Stimulated activated CD4-positive, alpha-beta T cell treated with anti-CD3 and anti-CD28 coated beads, TNF-alpha, amount 100 ng/mL, for 1 hour (primary cell): ENCODE measurements around the gene NAV2.
A peak's percentile ranks its signal among the peaks of the same experiment; 100 is the strongest.

ENCODE experiments used
- DNase-seq, 3 donors: peaks; one replicate each; pipeline ENCODE4 v3.0.0-alpha.2; 2020; ENCODE audit warnings: low read depth in 3 of 3, low spot score in 1 of 3

The NAV2 gene

DNA sequence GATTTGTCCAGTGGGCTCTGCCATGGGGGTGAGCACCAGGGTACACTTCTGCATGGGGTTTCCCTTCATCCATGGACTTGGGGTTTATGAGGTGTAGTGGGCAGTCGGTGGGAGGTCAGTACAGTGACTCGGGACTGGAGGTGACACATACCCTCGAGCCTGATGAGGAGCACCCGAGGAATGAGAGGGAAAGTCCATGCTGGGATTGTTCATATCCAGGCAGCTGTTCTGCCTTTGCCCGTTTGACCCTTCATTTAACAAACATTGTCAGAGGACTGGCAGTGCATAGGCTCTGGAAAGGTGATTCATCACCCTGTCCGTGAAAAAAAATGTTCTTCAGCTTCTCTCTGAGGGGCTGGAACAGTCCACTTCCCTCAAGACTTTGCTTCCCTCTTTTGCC, 2.7 kb downstream of the NAV2 start:
- DNase-seq: no peak

DNA sequence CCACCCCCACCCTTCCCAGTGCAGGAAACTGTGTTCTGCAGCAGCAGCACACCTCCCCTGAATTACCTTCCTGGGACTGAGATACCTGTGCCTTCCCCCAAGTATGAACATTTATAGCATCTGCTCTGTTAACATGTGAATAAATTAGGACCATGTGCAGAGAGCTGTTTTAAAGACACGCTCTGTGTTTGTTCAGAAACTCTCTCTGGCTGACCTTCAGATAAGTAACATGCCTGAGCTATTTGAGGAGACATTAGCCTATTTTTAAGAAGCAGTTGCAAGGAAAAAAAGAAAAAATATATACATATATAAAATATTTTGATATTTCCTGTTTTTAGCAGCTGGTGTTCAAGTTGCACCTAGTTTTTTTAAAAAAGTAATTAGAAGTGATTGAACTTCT, 5.4 kb downstream of the NAV2 start:
- DNase-seq: no peak

DNA sequence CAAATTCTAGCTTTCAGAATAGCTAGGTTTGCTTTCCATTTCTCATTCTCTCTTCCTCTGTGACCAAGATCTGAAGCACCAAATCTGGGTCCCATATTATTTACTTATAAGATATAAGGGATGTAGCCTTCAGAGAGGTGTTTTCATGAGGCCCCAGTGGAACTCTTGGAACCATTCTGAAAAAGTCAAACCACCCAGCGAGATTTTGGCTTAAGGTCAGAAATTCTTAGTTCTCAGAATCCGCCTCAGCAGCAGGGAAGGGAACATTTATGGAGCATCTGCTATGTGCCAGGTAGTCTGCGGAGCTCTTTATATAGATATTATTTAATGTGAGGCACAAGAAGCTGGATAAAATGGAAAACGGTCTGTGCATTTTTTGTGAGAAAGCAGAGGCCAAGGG, 6.3 kb downstream of the NAV2 start:
- DNase-seq: no peak

DNA sequence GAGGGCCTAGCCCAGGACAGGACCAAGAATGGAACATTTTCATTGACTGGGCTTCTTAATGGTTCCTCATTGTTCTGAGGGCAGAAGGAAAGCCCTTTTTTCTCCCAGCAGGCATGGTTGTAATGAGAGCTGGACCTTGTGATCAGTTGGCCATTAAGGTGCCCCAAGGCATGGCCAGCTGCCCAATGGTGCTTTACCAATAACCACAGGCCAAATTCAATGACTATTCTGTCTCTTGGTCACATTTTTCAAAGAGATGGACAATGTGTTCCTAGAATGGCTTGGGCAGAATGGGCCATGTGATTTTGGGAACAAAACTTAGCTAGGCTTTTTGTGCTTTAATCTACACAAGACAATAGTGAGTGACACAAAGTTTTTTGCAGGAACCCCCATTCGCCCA, 7.3 kb downstream of the NAV2 start:
- DNase-seq: no peak

DNA sequence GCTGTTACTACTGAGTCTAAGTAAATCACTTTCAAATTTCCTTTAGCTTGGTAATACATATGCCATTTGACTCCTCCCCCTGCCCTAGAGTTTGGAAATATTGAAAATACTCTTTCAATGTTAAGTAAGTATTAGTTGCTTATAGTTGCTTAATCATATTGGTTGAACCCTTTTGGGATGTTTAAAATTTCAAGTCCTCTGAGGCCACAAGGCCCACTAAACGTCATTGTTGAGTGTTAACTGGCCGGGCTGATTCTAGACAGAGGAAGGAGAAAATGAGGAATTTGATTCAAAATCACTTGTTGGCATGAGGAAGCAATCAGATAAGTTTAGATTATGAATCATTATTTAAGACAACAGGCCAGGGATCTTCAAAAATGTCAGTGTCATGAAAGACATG, 8.5 kb downstream of the NAV2 start:
- no peak for DNase-seq

DNA sequence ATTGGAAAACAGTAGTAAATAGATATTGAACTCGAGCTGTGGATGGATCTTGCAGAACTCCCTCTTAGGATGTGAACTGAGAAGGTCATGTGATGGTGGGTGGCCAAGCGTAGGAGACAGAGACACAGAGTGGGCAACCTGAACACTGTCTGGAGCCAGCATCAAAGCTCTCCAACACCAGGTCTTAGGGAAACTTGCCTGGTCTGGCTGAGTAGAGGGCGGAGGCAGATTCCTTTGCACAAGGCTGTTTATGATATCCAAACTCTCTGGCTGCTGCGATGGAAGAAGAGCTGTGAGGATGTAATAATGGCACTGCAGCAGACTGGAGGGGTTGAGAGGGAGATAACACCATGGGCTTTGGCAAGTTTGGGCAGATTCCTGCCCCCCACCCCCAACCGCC, 10.1 kb downstream of the NAV2 start:
- DNase-seq: no peak

DNA sequence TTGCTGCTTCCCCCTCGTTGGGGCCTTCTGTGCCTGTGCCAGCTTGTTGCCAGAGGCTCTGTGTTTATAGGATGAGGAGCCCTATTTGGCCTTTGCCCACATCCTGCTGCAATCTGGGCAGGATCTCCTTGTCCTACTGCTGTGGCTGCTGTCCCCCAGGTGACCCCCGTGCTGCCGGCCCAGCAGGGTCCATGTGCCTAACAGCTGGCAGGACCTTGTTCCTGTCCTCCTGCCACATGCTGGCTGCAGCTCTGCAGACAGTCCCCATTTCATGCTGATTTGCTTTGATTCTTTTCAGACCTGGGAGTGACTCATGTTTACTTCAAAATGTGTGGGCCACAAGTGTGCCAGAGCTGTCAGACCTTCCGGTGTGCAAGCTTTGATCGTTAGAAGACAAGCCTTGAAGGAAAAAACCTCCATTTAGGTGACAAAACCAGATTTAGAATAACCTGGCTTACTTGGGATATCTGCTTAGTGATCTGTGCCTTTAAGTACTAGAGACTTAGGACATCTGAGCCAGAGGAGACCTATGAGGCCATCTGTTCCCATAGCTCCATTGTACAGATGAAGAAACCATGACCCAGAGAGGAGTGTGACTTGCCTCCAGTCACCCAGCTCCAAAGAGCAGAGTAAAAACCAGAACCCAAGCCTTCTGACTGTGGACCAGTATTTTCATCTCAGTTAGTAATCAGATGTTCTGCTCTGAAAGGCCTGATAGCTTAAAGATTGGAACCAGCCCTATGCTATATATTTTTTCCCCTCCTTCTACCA, 11.1 kb downstream of the NAV2 start:
- DNase-seq: peak in 1 of 3 donors; percentile 11

DNA sequence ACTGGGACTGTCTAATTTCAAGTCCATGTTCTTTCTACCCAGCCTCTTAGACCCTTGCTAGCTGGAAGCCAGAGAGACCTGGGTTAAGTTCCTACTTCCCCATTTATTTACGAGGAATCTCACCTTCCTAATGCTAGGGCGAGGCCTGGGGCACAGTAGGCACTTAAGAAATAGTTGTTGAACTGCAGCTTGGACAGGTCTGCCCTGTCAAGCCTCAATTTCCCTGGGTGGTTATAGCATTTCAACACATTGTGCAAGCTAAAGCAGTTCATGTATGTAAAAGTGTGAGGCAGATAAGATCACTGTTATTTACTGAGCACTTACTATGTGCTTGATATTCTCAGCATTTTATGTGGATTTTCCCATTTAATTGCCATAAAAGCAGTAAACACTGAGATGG, 12.1 kb downstream of the NAV2 start:
- DNase-seq: no peak

DNA sequence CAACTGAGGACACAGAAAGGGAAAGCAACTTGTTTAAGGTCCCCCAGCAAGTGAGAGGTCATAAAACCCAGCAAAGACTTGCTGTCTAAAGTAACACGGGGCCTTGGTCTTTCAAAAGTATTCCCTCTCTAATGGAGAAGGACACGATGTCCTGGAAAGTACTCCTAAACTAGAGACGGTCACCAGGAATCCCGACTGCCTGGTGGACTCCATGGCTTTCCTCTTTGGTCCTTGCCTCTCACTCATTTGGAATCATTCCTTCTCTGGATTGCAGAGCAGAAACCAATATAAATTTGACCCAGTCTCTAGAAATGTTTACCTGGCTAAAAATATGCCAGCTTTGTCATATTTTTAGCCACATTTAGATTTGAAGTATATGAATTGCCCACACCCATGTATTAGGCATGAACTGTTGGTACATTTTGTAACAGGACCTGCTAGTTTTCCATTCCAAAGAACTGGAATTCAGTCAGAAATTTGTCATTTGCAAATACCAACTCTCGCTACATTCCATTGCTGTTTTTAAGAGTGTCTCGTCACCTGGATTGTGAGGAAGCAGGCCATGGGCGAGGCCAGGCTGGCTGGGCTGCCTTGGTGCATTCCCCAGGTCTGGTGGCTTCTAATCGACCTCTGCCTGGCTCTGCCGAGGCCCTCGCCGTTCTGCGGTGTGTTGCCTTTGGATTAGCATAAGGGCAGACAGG, 12.9 kb downstream of the NAV2 start:
- DNase-seq: no peak

DNA sequence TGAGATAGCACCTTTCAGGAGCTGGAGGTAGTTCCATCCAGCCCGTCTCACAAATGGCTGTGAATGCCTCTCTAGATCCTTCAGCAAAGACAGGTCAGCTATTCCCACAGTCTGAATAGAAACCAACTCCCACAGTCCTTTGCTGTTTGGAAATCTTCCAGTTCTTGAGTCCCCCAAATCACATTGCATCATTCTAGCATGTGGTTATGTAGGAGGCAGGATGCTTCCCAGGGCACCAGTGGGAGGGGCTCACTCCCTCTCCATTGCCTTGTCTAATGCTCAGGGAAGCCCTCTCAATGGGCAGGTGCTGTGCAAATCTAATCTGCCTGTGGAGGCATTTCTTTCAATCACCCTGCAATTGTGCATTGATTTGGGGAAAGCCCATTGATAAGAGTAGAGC, 14.6 kb downstream of the NAV2 start:
- no peak for DNase-seq

DNA sequence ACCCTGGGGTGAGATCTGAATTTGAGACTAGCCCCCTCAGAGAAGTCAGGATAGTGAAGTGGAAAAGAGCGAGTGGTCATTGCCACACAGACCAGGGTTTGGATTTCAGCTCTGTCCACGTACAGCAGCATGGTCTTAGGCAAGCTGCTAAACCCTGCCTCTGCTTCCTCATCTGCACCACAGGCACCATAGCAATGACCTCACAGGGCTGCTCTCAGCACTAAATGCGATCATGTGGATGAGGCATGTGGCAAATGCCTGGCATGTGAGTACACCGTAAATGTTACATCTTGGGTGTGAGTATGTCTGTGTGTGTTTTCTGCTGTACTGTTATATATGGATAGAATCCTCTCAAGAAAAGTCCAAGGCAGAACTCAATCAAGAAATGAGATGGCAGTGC, 15.8 kb downstream of the NAV2 start:
- no peak for DNase-seq

DNA sequence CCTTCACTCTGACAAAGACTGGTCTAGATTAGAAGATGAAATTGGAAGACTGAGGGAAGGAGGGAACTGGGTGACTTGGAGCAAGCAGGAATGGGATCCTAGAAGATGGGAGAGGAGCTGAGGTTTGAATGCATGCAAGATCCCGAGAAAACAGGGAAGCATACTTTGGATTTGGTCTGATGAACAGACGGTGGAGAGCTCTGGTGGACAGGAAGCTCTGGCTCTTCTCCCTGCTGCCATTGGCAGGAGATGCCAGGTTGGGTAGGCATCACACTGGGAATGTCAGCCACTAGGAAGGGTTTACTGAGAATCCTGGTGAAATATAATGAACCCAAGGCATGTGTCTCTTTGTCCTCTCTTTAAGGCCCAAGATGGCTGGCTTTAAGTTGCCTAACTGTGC, 16.5 kb downstream of the NAV2 start:
- DNase-seq: no peak

DNA sequence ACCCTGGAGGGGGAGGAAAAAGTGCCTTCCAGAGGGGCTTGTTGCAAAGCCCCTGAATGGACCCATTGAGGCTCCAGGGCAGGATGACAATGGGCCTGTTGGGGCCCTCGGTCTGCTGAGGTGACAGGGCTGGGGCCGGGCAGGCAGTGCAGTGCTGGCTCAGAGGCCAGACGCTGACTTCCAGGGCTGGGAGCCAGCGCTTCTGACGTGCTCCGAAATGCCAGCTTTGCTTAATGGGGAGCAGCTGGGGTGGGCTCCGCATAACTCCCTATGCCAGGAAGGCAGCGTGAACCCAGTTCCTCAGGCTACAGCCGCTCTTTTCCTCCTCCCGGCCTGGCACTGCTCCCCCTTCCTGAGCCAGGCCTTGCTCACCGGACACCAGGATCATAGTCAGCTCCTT, 17.7 kb downstream of the NAV2 start:
- no peak for DNase-seq

DNA sequence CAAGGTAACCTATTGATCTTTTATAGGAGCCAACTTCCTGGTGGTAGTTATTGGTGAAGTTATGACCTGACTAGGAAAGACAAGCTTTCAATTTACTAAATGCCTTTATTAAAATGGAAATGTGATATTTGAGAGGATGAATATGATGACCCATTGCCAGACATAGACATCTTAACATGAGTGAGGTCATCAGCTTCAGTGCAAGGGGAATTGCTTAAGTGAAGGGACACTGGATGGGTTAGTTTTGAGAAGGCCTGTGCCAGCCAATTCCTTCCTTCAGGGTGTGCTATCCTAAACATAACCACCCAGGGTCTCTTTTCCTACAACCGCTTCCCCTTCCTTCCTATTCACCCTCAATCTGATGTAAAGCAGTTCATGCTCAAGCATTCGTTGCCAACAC, 21.5 kb downstream of the NAV2 start:
- DNase-seq: no peak

DNA sequence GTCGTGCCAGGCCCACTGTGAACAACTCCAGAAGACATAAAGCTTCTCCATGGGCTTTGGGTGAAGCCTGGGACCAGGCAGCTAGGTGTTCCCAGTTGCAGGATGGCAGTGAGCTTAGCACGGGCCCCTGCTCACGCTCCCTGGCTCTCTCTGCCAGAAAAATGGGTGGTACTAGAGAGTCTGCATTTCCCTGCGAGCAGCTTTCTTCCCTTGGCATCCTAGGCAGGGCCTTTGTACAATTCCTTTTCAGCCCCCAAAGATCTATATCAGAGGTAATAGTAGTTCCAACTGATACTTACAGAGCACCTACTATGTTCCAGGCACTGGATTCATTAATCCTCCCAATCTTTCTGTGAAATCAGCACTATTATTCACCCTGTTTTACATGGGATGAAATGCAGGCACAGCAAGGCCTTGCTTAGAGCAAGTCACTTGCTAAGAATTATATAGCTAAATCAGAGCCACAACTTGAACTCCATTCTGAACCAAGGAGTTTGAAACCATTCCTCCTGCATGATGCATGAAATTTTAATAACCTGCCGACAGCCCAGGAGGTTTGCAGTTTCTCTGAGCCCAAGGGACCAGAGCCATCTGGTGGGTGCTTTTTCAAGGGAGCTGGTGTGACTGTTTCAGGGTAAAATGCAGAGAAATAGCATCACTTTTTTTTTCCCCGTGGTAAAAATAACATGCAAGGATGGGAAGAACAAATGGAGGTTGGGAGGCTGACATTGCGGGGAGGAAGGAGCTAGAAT, 22.7 kb downstream of the NAV2 start:
- DNase-seq: no peak

DNA sequence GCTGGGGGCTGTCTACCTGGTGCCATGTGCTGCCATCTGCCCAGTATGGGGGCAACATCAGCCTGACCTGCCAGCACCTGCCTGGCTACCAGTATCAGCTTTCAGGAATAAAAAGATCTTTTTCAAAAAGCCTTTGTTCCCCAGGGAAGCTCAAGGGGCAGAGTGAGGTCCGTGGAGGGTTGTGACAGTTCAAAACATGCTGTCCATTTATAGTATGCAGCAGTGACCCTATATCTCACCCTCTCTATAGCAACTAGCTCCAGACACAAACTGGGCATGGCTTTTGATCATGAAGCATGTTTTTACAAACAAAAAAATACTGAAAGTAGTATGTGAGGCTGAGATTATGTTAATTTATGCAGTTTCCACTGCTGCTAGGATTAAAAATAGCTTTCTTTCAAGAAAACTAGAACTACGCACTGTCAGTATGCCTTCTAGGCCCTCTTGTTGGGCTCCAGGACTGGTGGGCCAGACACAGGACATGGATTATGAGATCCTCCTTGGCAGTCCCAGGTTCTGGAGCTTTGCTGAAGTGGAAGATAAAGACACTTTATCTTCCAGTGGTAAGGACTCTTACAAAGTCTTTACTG, 23.4 kb downstream of the NAV2 start:
- DNase-seq: no peak

DNA sequence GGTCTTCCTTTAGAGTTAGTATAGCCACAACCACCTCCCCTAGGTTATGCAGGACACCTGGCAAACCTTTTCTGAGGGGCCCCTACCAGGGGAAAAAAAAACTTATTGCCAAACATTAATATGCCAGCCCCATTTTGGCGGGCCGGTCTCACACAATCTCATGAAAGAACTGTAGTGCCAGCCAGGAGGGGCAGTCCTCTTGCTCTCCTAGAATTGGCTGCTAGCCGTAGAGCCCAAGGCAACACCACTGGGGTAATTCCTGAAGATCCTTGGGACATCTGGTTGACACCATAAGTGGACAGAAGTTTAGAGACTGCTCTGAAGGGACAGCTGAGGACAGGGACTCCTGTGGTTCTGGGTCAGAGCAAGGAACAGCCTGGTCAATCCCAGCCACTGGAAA, 24.2 kb downstream of the NAV2 start:
- no peak for DNase-seq

DNA sequence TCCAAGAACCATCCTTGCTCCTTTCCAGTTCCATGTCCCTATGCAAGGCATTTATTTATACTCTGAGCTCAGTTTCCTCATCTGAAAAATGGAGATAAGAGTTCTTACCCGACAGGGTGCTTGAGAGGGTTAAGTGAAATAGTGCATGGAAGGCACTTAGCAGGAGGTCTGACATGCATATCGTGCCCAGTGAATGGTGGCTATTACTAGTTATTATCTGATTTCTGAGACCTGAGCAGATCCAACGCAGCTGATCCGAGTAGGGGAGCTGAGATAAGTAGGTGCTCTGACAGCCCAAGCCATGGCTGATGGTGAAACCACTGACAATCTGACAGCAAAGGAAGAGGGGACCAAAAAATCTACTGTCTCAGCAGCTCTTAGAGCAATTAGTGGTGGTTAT, 24.9 kb downstream of the NAV2 start:
- no peak for DNase-seq

DNA sequence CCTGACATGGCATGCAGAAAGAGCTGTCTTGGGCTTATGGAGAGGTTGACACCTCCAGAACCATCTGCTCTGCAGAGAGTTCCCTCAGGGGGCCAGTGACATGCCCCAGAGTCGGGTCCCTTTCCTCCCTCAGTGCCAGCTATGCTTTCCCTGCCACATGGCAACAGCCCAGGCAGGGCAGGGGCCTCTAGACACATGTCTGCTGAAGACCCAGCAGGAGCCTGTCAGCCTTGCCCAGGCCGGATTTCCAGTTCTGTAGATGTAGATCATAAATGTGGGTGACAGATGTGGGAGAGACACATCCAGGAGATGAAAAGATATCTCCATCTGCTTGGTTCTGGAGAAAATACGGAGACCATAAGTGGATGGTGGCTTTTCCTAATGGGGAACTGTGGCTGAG, 25.5 kb downstream of the NAV2 start:
- DNase-seq: no peak

DNA sequence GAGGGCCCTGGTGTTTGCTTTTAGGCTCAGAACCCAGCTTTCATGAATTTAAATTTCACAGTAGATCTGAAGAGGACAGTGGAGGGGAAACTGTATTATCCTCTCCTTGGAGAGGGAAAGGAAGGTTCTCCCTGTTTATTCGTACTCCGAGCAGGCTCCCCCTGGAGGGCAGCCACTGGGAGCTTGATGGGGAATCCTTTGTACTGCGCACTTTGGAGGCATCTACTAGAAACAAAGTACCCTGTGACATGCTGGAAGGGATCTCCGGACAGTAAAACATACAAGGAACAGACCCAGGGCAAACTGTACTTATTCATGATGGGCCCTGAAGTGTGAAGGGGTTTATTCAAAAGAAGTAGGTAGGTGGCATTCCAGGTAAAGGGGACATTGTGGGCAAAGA, 27.2 kb downstream of the NAV2 start:
- DNase-seq: no peak

DNA sequence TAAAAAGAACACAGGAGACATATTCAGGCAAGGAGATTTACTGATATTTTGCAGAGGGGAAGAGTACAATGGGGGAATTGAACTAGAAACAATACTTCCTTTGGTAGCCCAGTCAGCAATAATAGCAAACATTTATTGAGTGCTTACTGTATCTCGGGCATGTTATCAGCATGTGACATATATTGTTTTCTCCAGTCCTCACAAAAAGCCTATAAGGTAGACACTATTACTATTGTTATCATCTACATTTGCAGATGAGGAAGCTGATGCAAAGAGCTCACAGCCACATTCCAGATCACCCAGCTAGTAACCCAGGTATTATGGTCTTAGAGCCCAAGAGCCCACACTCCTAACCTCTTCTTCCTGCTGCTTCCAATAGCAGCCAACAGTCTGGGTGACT, 27.9 kb downstream of the NAV2 start:
- no peak for DNase-seq
